HepG2 (cell line): ENCODE measurements around the gene COX10. TPM values are rescaled to one million over a fixed set of nuclear protein-coding genes. Genes with fewer than 3 reads are reported as not detected.

Experiments
- ATAC-seq: fragments of 200-7000 bp; cut with Tn5 transposase; 3 replicates; pipeline ENCODE4 v1.9.1; 2020; ENCODE audit warnings: mild to moderate bottlenecking, moderate library complexity
- BruUV-seq: library from RNA; stranded (reverse); fragments of 400-500 nt; replicated peaks from 2 replicates; lab custom pipeline; 2021; lab: Mats Ljungman, UMichigan
- CTCF ChIA-PET: fragments of 300-600 bp; formaldehyde crosslinking; extraction: SDS; loops from one replicate; lab custom pipeline; 2021; ENCODE audit warnings: low total read pairs, inconsistent platforms, low intra/inter-chr PET ratio; lab: Yijun Ruan, JAX
- POLR2A ChIA-PET: fragments of 350-600 bp; sonication (Branson Sonifier 250); formaldehyde crosslinking; loops from one replicate; lab custom pipeline; 2020; ENCODE audit warnings: antibody characterized with exemption, inconsistent platforms; lab: Yijun Ruan, JAX
- DNase-seq: peaks from one replicate; pipeline ENCODE4 v3.0.0-alpha.2; 2015; ENCODE audit warnings: low spot score
- FAIRE-seq: peaks from 3 replicates; lab custom pipeline; 2011; peaks lifted over from hg19 to GRCh38; lab: Jason Lieb, UNC
- H2AFZ ChIP-seq: one replicate; pipeline ENCODE4 v1.6.1; 2011; ENCODE audit warnings: low read length, inconsistent platforms
- H3K27ac ChIP-seq: fragments of 300-600 bp; 3 replicates; pipeline ENCODE4 v1.8.0; 2011; ENCODE audit warnings: mixed run types, mild to moderate bottlenecking, mixed read lengths, low read length, inconsistent platforms; ENCODE audit not compliant: insufficient read depth; ENCODE audit errors: extremely low read length
- H3K27me3 ChIP-seq, 2 experiments: fragments of 200-600 bp in 1 of 2; 2 replicates in 1 of 2; 3 replicates in 1 of 2; pipeline versions ENCODE4 v1.6.0 to v1.8.0; 2011; ENCODE audit warnings: low read length in 2 of 2, mild to moderate bottlenecking in 2 of 2, moderate library complexity in 2 of 2, inconsistent platforms in 1 of 2; ENCODE audit not compliant: insufficient read depth in 2 of 2, control insufficient read depth in 1 of 2
- H3K36me3 ChIP-seq, 2 experiments: fragments of 200-600 bp in 1 of 2; replicated peaks in 1 of 2; 2 replicates in 1 of 2; 3 replicates in 1 of 2; pipeline versions ENCODE4 v1.5.1 to v1.8.0; 2011; ENCODE audit warnings: low read length in 2 of 2, inconsistent platforms in 1 of 2; ENCODE audit not compliant: insufficient read depth in 2 of 2, control insufficient read depth in 1 of 2
- H3K4me1 ChIP-seq: 2 replicates; pipeline ENCODE4 v1.5.1; 2012; ENCODE audit warnings: low read length, inconsistent platforms; ENCODE audit not compliant: insufficient read depth
- H3K4me2 ChIP-seq: 2 replicates; pipeline ENCODE4 v1.6.0; 2011; ENCODE audit warnings: low read depth, low read length, inconsistent platforms
- H3K4me3 ChIP-seq, 3 experiments: fragments of 200-600 bp in 1 of 3; sonication (generic), shearing (Covaris generic) in 1 of 3; replicated peaks in 1 of 3; 2 replicates each; pipeline ENCODE4 v1.5.1; 2011 to 2016; ENCODE audit warnings: low read length in 3 of 3, inconsistent platforms in 2 of 3, low read depth in 2 of 3, mild to moderate bottlenecking in 2 of 3, control low read depth in 1 of 3, mixed read lengths in 1 of 3; ENCODE audit not compliant: insufficient read depth in 1 of 3
- H3K79me2 ChIP-seq: one replicate; pipeline ENCODE4 v1.6.1; 2011; ENCODE audit warnings: low read length, inconsistent platforms; ENCODE audit not compliant: insufficient read depth
- H3K9ac ChIP-seq: 2 replicates; pipeline ENCODE4 v1.6.0; 2011; ENCODE audit warnings: mild to moderate bottlenecking, low read depth, low read length, inconsistent platforms; ENCODE audit not compliant: insufficient read depth
- H3K9me3 ChIP-seq: 2 replicates; pipeline ENCODE4 v1.5.1; 2012; ENCODE audit warnings: mild to moderate bottlenecking, low read length
- H4K20me1 ChIP-seq: 2 replicates; pipeline ENCODE4 v1.6.0; 2011; ENCODE audit warnings: inconsistent platforms, mild to moderate bottlenecking, low read length, moderate library complexity; ENCODE audit not compliant: insufficient read depth
- ARNTL ChIP-seq: sonication (generic); formaldehyde crosslinking; IDR thresholded peaks from 2 replicates; pipeline ENCODE4 v1.4.0; 2020; ENCODE audit warnings: mild to moderate bottlenecking, missing genetic modification reagents
- ATF4 ChIP-seq, 2 experiments: fragments of 450-650 bp in 1 of 2; sonication (generic) in 1 of 2; formaldehyde crosslinking; IDR thresholded peaks; 2 replicates each; pipeline versions ENCODE4 v1.5.0 to v1.8.0; 2020 to 2022; ENCODE audit warnings: mild to moderate bottlenecking in 1 of 2, missing genetic modification reagents in 1 of 2
- BCL3 ChIP-seq: sonication (generic); formaldehyde crosslinking; IDR thresholded peaks from 2 replicates; pipeline ENCODE4 v1.5.1; 2020; ENCODE audit warnings: mild to moderate bottlenecking, missing genetic modification reagents, moderate library complexity
- CC2D1A ChIP-seq: sonication (generic); formaldehyde crosslinking; IDR thresholded peaks from 2 replicates; pipeline ENCODE4 v1.8.1; 2023; ENCODE audit warnings: mild to moderate bottlenecking, missing genetic modification reagents
- E2F2 ChIP-seq: sonication (generic); formaldehyde crosslinking; IDR thresholded peaks from 2 replicates; pipeline ENCODE4 v1.4.0; 2020; ENCODE audit warnings: missing genetic modification reagents, borderline replicate concordance
- ERF ChIP-seq: IDR thresholded peaks from 2 replicates; pipeline ENCODE4 v1.6.1; 2018; ENCODE audit warnings: missing biosample characterization, missing genetic modification reagents
- GTF2F1 ChIP-seq: fragments of 150-350 bp; IDR thresholded peaks from 2 replicates; pipeline ENCODE4 v1.6.1; 2014; ENCODE audit warnings: low read length
- HBP1 ChIP-seq: IDR thresholded peaks from 2 replicates; pipeline ENCODE4 v1.6.1; 2016; ENCODE audit warnings: low read depth, control low read depth
- ISL2 ChIP-seq: sonication (generic); formaldehyde crosslinking; IDR thresholded peaks from 2 replicates; pipeline ENCODE4 v1.5.0; 2020; ENCODE audit warnings: missing genetic modification reagents
- KDM2A ChIP-seq: sonication (generic); formaldehyde crosslinking; IDR thresholded peaks from 2 replicates; pipeline ENCODE4 v1.4.0; 2020; ENCODE audit warnings: low read depth, missing genetic modification reagents, borderline replicate concordance
- MYNN ChIP-seq: sonication (generic); formaldehyde crosslinking; IDR thresholded peaks from 2 replicates; pipeline ENCODE4 v1.4.0; 2020; ENCODE audit warnings: mild to moderate bottlenecking, low read depth, missing genetic modification reagents
- NBN ChIP-seq: fragments of 450-650 bp; conservative IDR thresholded peaks from 2 replicates; pipeline ENCODE4 v1.6.1; 2017
- SMAD9 ChIP-seq: sonication (generic); formaldehyde crosslinking; IDR thresholded peaks from 2 replicates; pipeline ENCODE4 v1.5.1; 2020; ENCODE audit warnings: mild to moderate bottlenecking, missing genetic modification reagents
- SMARCC2 ChIP-seq: fragments of 450-650 bp; IDR thresholded peaks from 2 replicates; pipeline ENCODE4 v1.6.1; 2017; ENCODE audit warnings: antibody characterized with exemption, mild to moderate bottlenecking
- SP140L ChIP-seq: sonication (generic); formaldehyde crosslinking; IDR thresholded peaks from 2 replicates; pipeline ENCODE4 v1.4.0; 2020; ENCODE audit warnings: missing genetic modification reagents, borderline replicate concordance
- SP2 ChIP-seq: sonication (generic); formaldehyde crosslinking; IDR thresholded peaks from 2 replicates; pipeline ENCODE4 v1.5.1; 2020; ENCODE audit warnings: mild to moderate bottlenecking, missing genetic modification reagents
- ZNF333 ChIP-seq: sonication (generic); formaldehyde crosslinking; IDR thresholded peaks from 2 replicates; pipeline ENCODE4 v1.4.0; 2020; ENCODE audit warnings: mild to moderate bottlenecking, missing genetic modification reagents, borderline replicate concordance
- ZNF414 ChIP-seq: sonication (generic); formaldehyde crosslinking; IDR thresholded peaks from 2 replicates; pipeline ENCODE4 v1.5.0; 2020; ENCODE audit warnings: missing genetic modification reagents
- ZNF788 ChIP-seq: sonication (generic); formaldehyde crosslinking; IDR thresholded peaks from 2 replicates; pipeline ENCODE4 v1.5.0; 2020; ENCODE audit warnings: mild to moderate bottlenecking, missing genetic modification reagents, borderline replicate concordance
- ZSCAN12 ChIP-seq: sonication (generic); formaldehyde crosslinking; IDR thresholded peaks from 2 replicates; pipeline ENCODE4 v1.9.0; 2021; ENCODE audit warnings: mild to moderate bottlenecking, missing genetic modification reagents
- WGBS: methylation state at CpG from one replicate; pipeline ENCODE4 v1.1.6; 2017; ENCODE audit warnings: low lambda C conversion rate; 5-methylcytosine and 5-hydroxymethylcytosine counted together
- in situ Hi-C: cut with HindIII; loops from 2 replicates; pipeline ENCODE4 v1.10.0; 2017; ENCODE audit warnings: low pct_unique_long_range_greater_than_20kb; ENCODE audit not compliant: extremely low pct_ligation_motif_present
- intact Hi-C: fragments of 100-400 bp; cut with micrococcal nuclease; formaldehyde crosslinking; loops from one replicate; pipeline ENCODE4 v1.10.0; 2022; ENCODE audit not compliant: unreplicated experiment
- polyA plus RNA-seq, 8 experiments: library from polyadenylated mRNA; depleted of rRNA in 3 of 8; stranded (reverse) in 7 of 8; unstranded in 1 of 8; fragments of >200 nt; fragmentation: Illumina TruSeq in 4 of 8; extraction: Trizol in 4 of 8; gene quantifications; 2 replicates each; pipeline versions ENCODE4 v1.2.1 to v1.2.3, GENCODE V29; 2011 to 2016; ENCODE audit warnings: low read depth in 4 of 8, missing spikeins in 1 of 8, mixed read lengths in 1 of 8; ENCODE audit not compliant: insufficient read depth in 1 of 8
- total RNA-seq, 5 experiments: library from RNA; depleted of rRNA; stranded (reverse); fragments of >200 nt; fragmentation: Illumina TruSeq; extraction: Trizol; gene quantifications; 2 replicates each; pipeline ENCODE4 v1.2.3, GENCODE V29; 2016; ENCODE audit warnings: low read depth in 1 of 5

The COX10 gene
- total and polyA plus RNA-seq, 2 of the 13 experiments (the other 11 are each of a cell fraction or from before 2014, with no cell fraction given) = 13.9 to 20.1 TPM

- no peak for TF ChIP-seq GTF2F1
- TF ChIP-seq ERF (CRISPR knock-in tag) = no peak
- TF ChIP-seq SMAD9 (CRISPR knock-in tag) = no peak
- no peak for TF ChIP-seq SP2
- no peak for TF ChIP-seq NBN
- TF ChIP-seq BCL3 (CRISPR knock-in tag) = no peak
Measured at GRCh38 chr17:14203388-14203787, 134.1 kb downstream of the COX10 start (continued).

- FAIRE-seq (no peak), DNase-seq (no peak), ATAC-seq (no peak)
- no peak overlapping the region for H3K27ac ChIP-seq
- no peaks in the 10 kb centered on the region for H3K79me2 ChIP-seq
- no peak overlapping the region for H3K4me3 ChIP-seq
- 78% methylated on average over 5 of the region's 5 CpGs for WGBS
- intact Hi-C loops (loop anchor here (10.0 kb wide), 1 partner anchor 71 kb away; no protein-coding TSS in a partner anchor), in situ Hi-C loops (no loop called here)
- H4K20me1 ChIP-seq = no peaks in the 10 kb centered on the region
- no peaks in the 10 kb centered on the region for H3K27me3 ChIP-seq
- ChIA-PET POLR2A (no interaction called here), CTCF (no interaction called here)
- no peak overlapping the region for H3K9ac ChIP-seq
- H3K4me2 ChIP-seq = no peak overlapping the region
- H3K36me3 ChIP-seq = peaks cover 3 to 22% of the 10 kb centered on the region in 2 experiments
- H3K4me1 ChIP-seq = peaks cover 11% of the 10 kb centered on the region
- no peak overlapping the region for H2AFZ ChIP-seq
- no peaks in the 10 kb centered on the region for H3K9me3 ChIP-seq
- TF ChIP-seq ISL2 (no peak), CC2D1A (CRISPR knock-in tag) (no peak), ATF4 (CRISPR knock-in tag; IDR thresholded peaks at IDR 0.05) (no peak), SMARCC2 (no peak), SP140L (no peak), ZSCAN12 (CRISPR knock-in tag) (no peak), ZNF788 (CRISPR knock-in tag) (no peak), HBP1 (CRISPR knock-in tag) (no peak), ZNF414 (CRISPR knock-in tag) (no peak), ARNTL (CRISPR knock-in tag) (no peak), KDM2A (no peak), ZNF333 (no peak), E2F2 (CRISPR knock-in tag) (no peak), MYNN (no peak)
- no TSS peak for BruUV-seq
Measured at GRCh38 chr17:14204084-14204483, 134.8 kb downstream of the COX10 start.
